ENCODE measurements around the gene SLC37A3. TPM values are rescaled to one million over a fixed set of nuclear protein-coding genes. Genes with fewer than 3 reads are reported as not detected.
"Not testable (repeated sequence)": the region's sequence is repeated elsewhere in the genome, so short reads cannot be mapped to it uniquely, and the experiment has no call there.

The SLC37A3 gene
- total RNA-seq, 1 donor from 2014 or later = 45.6 TPM

DNA sequence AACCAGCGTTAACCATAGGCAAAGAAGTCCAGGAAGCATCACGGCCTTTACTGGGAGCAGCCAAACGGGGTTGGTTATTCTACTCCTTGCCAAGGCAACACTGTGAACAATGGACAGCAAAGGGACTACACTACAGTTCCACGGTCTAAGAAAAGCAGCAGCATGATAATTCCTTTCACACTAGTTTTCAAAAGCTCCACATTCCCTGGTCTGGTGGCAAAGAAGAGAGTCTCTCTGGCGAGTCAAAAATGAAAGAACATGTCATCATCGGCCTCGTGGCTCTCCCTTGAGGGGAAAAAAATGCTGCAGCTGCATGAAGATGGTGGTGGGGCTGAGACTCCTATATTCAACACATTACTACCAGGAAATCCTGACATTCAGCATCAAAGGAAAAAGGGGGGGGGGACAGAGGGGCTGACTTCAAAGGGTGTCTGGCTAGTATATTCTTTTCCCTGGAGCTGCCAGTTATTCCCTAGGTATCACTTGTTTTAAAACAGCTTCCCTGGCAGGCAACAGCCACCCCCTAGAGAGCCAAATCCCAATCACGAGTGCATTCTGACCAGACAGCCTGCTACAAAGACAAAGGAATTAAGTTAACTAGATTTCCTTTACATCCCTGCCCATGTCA, 49.1 kb downstream of the SLC37A3 start:
- DNase-seq (ENCODE audit: low spot score) = no peak

DNA sequence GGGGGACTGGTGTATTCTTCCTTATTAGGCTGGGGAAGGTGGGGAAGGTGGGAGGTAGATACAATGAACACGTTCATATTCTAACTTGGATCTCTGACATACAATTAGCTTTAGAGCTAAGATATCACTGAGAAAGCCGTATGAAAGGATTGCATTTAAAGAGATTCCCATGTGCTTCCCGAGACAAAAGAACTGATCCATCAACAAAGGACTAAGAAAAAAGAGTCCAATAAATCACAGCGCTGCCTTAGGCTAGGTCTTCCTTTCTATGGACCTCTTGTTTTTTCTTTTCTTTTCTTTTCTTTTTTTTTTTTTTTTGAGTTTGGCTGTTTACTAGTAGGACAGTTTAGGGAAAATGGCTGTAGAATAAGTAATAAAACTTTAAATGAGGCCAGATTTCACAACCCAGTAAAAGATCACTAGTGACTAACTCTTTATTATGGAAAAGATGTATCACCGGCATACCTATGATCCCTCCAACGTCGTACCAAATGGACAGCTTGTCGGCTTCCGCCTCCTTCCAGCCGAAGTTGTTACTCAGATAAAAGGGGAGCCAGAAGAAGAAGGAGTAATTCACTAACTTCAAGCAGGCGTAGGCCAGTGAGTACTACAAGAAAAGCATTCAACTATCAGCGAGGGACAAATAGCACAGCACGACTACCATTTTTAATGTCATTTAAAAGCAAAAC, 50.0 kb downstream of the SLC37A3 start:
- no peak for DNase-seq (ENCODE audit: low spot score)

DNA sequence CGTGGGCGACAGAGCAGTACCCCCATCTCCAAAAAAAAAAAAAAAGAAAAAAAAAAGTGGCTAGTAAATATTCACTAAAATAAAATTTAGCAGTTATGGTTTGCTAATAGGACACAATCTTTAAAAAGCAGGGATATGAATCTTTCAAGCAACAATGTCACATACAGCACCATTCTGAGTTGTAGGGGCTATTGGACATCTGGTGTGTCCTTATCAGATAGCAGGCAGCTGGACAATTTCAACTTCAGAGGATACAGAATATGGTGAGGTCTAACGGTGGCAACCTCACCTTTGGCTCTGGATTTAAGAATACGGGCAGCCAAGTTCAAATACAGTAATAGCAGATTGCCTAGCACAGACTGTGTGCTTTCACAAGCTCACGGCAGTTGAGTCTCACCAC, 51.1 kb downstream of the SLC37A3 start:
- DNase-seq (ENCODE audit: low spot score) = no peak

DNA sequence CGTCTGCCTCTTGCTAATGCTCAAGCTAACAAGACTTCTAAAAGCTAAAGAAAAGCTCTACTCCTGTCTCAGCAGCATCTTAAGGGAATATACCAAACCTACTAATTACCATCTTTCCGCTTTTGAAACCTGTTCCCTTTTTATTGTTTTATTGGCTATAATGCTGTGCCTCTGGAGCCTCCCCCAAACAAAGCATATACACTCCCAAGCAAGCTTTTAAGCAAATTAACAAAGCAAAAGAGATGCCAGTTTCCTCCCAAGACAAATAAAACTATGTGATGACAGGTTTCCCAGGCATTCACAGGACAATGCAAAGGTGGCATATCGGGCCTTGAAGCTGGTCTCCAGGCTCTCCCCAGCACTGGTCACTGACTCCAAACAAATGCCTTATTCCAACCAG, 52.9 kb downstream of the SLC37A3 start:
- DNase-seq (ENCODE audit: low spot score) = no peak

DNA sequence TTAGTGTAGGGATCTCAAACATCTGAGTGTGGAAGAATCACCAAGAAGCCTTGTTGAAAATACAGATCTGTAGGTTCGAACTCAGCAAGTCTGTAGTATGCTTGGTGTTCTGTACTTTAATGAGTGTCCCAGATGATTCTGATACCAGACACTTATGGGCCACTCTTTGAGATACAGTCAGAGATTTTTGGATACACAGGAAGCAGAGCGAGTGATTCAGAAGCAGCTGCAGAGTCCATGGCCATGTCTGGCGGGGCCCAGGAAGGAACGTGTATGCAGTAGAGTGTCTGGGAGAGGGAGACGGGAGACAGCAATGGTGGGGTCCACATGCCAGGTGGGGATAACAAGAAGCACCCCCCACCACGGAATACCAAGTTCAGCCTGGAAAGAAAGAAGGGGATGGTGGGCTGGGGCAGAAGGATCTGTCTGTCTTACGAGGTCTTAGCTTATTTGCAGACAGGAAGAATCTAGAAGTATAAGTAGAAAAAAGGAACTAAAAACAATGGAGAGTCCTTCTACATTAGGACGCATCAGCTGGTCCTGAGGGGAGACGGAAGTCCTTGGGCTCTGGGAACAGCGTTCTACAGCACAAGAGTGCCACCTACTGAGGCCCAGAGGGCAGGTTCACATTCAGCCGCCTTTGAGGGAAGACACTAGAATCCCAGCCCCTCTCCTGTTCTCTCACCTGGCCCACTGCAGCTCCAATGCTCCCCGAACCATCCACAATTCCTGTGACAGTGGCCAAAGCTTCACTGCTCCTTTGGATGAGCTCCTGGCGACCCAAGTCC, 55.4 kb downstream of the SLC37A3 start:
- no peak for DNase-seq (ENCODE audit: low spot score)

DNA sequence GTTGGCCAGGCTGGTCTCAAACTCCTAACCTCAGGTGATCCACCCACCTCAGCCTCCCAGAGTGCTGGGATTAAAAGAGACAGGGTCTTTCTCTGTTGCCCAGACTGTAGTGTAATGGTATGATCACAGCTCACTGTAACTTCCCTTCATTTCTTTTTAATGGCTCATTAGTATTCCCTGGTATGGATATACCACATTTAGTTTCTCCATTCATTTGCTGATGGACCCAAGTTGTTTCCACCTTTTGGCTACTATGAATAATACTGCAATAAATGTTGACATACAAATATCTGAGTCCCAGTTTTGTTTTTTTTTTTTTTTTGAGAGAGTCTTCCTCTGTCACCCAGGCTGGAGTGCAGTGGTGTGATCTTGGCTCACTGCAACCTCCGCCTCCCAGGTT, 59.4 kb downstream of the SLC37A3 start:
- not testable (repeated sequence) for DNase-seq (ENCODE audit: low spot score)

DNA sequence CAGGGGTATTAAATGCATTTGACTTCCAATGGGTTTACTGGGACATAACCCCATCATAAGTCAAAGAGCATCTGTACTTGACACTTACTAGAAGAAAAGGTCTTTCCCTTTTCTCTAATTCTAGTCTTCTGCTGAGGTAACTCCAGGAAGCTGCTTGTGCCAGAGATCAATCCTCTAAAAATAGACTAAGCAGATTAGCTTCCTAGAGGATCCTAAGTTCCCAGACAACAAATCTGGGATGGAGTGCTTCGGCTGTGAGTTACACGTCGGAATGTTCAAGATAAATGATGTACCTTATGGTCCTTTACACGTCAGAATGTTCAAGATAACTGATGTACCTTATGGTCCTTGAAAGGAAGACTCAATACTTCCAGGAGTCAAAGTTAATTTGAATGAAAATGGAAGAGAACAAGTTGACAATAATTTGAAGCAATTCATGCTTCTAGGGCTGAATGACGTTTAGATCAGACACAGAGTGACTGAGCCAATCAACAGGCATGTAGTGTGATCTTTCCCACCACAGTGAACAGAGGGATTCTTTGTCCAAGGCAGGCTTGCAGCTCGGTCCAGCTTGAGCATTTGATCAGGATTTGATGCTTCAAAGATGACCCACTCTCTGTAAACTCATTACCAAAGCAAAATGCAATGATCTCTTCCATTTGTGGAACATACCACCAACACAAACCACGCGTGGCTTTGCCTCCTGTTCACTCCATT, 63.8 kb downstream of the SLC37A3 start:
- DNase-seq (ENCODE audit: low spot score) = no peak

DNA sequence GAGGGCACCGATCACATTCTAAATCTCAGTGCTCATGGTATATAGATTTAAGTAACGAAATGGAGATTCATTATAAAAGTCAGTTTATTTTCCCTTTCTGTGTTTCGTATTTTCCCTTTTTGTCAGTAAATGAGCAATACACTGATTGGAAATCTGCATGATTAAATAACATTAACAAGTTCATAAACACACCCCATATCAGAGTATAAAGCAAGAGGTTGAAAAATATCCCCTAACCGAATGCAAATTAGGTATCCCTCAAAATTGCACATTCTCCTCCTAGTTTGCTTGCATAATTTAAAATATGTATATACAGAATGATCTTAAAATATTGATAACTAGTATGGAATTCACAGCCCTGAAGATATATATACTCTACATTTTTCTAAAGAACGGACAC, 64.6 kb downstream of the SLC37A3 start:
- no peak for DNase-seq (ENCODE audit: low spot score)

DNA sequence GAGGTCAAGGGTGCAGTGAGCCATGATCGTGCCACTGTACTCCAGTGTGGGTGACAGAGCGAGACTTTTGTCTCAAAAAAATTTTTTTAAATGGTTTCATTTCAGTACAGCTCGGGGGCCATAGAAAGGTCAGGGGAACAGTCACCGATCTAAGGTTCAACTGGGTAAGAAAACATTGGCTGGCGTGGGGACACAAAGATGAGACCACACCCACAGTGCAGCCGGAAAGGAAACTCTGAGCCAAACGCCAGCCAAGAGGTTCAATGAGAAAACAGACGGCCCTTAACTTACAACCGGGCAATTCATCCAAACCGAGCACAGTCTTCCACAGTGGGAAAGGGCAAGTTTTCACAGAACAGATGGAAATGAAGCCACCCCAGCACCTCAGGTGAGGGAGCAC, 65.1 kb downstream of the SLC37A3 start:
- no peak for DNase-seq (ENCODE audit: low spot score)

DNA sequence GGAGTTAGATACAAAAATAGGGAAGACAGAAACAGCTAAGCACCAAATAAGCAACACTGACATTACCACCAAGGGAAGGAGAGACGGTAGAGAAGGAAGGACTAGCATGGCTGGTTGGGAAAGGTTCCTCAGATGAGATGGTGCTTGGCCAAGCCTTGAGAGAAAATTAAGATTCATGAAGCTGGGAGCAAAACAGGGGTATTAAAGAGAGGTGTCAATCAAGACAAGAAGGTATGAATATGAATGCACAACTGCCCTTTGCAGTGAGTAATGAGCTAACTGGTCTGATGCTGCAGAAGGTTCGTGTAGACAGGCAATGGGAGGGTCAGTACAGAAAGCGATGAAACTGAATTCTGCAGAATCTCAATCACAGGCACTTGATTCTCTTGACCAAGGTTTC, 67.7 kb downstream of the SLC37A3 start:
- DNase-seq (ENCODE audit: low spot score) = no peak

DNA sequence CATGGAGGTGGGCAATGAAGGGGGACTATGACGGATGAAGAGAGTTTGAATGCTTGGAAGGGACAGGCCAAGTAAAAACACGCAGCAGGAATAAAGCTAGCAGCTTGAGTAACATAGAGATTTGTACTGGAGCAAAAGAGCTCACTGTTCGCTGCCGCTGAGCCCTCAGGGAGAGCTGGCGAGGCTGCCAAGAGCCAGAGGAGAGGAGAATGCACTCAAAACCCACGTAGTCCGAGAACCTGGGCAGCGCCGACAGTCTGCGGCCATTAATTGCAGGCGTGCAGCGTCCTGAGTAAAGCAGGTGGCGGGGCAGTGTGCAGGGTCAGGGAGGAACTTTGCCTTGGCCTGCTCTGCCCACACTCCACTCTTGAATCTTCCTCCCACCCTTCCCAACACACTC, 68.2 kb downstream of the SLC37A3 start:
- DNase-seq (ENCODE audit: low spot score) = no peak

DNA sequence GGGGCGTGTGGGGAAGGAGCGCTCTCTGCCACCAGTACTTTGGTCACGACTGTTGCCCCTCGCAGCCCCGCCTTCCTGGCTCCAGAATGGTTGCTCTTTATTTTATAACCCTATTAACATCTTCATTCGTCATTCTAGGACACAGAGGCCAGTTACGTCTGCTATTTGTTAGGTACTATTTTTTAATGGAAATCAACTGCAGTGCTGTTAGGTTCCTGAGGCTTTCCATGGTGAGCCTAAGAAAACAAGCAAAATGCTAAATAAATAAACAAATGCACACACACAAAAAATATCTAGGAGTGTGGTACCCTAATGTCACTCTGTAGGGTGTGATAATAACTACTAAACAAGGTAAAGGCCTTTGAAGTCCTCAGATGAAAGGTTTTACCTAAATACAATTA, 71.1 kb downstream of the SLC37A3 start:
- no peak for DNase-seq (ENCODE audit: low spot score)

DNA sequence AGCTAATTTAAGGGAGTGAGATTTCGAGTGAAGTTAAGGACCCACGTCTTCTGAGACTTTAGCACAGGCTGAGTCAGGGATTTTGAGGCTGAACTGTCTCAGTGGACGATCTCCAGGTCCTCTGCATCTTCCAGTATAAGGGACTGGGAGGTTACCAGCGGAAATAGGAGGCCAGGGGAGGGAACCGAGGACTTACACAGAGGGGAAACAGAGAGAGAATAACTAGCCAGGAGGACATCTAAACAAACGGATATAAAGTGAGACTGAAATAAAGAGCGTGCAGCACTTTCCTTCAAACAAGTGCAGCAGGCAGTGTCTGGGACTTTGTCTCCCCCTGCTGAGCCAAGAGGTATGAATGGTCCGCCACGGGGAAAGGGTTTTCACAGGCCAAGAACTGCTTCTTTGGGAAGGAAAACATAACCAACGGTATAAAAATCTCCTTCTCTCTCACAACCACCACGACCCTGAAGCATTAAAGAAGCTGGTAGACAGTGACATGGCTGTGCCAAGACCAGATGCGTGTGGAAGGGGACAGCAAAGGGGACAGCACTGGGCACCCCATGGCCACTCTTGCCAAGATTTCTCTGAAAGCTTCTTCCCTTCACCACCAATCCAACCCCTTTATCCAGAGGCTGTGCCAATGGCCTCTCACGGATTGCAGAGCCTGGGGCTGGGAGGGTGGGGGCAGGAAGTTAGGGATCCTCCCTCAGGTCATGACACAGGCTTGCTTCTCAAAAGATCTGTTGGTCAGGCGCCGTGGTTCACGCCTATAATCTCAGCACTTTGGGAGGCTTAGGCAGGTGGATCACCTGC, 72.0 kb downstream of the SLC37A3 start:
- no peak for DNase-seq (ENCODE audit: low spot score)

DNA sequence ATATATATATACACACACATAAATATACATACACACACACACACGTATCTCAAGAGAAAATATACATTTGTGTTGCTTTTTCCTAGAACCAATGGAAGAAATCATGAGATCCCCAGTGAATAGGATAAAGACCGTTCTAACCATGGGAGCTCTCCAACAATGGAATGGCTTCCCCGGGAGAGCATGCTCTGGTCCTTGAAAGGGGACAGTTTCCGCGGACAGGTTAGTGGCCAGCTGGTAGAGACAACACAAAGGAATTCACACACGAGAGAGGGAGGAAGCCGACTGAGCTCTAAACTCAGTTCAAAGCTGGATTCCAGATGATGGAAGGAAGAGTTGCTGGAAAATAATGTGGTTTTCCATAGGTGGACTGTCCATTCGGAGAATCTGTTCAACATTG, 72.7 kb downstream of the SLC37A3 start:
- DNase-seq (ENCODE audit: low spot score) = no peak

DNA sequence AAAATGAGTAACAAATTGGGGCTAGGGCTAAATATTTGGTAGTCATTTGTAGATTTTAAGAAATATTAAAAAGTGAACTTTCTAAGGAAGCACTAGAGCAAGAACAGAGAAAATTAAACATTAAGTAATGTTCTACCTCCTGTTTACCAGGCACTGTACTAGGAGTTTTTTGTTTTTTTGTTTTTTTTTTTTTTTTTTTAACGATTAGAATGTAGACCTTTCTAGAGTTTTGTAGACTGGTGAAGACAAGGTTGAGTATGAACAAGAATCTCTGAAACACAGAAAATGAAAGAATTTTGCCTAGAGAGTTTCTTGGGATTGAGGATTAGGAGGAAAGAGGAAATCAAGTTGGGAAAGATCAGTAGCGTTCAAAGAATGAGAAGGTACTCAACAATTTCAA, 73.6 kb downstream of the SLC37A3 start:
- DNase-seq (ENCODE audit: low spot score) = no peak

DNA sequence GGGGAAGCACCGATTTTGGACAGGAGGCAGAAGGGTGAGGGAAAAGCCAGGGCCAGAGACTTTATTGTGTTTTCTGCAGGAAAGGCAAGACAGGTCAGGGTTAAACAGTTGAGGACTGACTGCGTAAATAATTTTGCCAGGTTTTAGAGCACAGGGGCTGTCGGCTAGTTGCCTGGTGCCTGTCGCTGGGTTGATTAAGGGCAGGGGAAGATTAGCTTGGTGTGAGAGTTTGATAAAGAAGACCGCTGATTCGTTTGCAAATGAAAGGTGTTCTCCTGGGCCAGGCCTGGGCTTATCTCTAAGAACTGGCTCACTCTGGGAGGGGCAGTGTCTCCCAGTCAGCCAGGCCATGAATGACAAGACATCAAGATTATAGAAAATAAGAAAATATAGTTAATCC, 75.6 kb downstream of the SLC37A3 start:
- no peak for DNase-seq (ENCODE audit: low spot score)

DNA sequence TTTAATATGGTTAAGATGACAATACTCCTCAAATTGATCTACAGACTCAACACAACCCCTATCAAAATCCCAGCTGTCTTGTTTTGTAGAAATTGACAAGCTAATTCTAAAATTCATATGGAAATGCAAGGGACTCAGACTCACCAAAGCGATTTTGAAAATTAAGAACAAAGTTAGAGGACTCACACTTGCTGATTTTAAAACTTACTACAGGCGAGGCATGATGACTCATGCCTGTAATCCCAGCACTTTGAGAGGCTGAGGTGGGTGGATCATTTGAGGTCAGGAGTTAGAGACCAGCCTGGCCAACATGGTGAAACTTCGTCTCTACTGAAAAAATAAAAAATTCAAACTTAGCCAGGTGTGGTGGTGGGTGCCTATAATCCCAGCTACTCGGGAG, 78.3 kb downstream of the SLC37A3 start:
- not testable (repeated sequence) for DNase-seq (ENCODE audit: low spot score)

DNA sequence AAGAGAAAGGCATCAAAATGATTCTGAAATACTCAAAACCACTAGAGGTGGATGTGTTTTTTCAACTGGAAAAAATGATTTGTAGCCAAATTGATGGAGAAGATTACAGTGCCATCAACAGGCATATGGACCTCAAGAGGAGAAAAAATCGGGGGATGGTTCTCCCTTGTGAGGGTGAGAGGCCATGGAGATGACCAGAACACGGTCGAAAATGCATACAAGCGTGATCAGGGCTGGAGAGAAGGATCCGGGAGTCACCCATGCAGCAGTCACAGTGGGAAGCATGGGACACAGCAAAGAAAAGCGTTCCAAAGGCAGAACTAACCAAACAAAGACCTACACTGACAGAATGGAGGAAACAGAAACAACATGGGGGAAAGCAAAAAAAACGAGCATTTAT, 80.3 kb downstream of the SLC37A3 start:
- DNase-seq (ENCODE audit: low spot score) = no peak

DNA sequence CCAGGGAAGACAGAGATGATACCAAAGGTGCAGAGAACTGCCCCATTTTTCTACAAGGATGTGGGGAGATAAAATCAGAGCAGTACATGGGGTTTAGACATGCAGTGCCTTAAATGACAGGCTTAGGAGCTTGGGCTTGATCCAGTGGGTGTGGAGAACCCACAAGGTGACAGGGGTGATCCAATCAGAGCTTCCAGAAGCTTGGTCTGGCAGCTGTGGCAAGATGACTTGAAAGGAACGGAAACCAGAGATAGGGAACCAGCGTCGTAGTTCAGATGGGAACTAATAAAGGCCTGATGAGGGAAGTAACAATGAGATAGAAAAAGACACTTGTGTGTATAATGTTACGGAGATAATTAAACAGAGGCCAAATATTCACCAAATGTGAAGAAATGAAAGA, 80.7 kb downstream of the SLC37A3 start:
- no peak for DNase-seq (ENCODE audit: low spot score)

DNA sequence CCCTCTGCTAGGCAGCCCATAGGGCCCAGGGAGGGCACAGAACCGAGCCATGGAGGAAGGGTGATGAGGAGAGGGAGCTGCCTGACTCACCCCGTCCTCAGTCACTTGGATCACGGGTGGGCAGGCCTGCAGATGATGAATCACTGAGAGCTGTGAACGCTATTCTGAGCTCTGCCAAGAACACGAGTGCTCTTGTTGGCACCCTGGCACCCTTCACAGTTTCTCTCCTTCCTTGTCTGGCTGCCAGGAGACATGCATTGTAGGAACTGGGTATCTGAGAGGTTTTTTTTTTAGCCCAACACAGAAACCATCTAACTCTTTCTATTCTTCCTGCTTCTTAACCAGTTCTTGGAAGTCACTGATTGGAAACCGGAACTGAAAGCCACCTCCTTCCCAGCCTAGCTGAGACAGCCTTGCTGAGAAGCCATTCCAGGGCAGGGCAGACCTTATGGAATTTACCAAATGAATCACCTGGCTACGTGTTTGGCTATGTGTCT, 82.1 kb downstream of the SLC37A3 start:
- peak; percentile 88 for DNase-seq (ENCODE audit: low spot score)

Measured in mesenteric fat pad (tissue), 1 donor.